ENCODE data around the gene KATNBL1.

KATNBL1 gene

GRCh38 chr15:34209421-34210282 lies at the start of gene KATNBL1:
KATNBL1 (minus strand) TSS chr15:34210096; CDS start chr15:34163676, 46,420 bp downstream.
- DNase-seq (ENCODE audit: low read depth in 2 of 3, low spot score in 1 of 3): peak; percentile 95 to 99 (median 97)

GRCh38 chr15:34259566-34259965 lies 49.7 kb upstream of the KATNBL1 start:
- DNase-seq (ENCODE audit: low read depth in 2 of 3, low spot score in 1 of 3): no peak

GRCh38 chr15:34258151-34258550 lies 48.3 kb upstream of the KATNBL1 start:
- DNase-seq (ENCODE audit: low read depth in 2 of 3, low spot score in 1 of 3): no peak

- no peak for DNase-seq (ENCODE audit: low read depth in 2 of 3, low spot score in 1 of 3)
Observed at GRCh38 chr15:34252545-34252944, 42.6 kb upstream of the KATNBL1 start.

GRCh38 chr15:34248190-34248589 lies 38.3 kb upstream of the KATNBL1 start:
- no peak for DNase-seq (ENCODE audit: low read depth in 2 of 3, low spot score in 1 of 3)

- no peak for DNase-seq (ENCODE audit: low read depth in 2 of 3, low spot score in 1 of 3)
Observed at GRCh38 chr15:34246276-34246976, 36.5 kb upstream of the KATNBL1 start.

- DNase-seq (ENCODE audit: low read depth in 2 of 3, low spot score in 1 of 3): no peak
Observed at GRCh38 chr15:34243226-34243625, 33.3 kb upstream of the KATNBL1 start.

- DNase-seq (ENCODE audit: low read depth in 2 of 3, low spot score in 1 of 3): no peak
Observed at GRCh38 chr15:34242331-34242710, 32.4 kb upstream of the KATNBL1 start.

GRCh38 chr15:34241376-34242330 lies 31.8 kb upstream of the KATNBL1 start:
- peak in 1 of 3 donors; percentile 31 for DNase-seq (ENCODE audit: low read depth in 2 of 3, low spot score in 1 of 3)

GRCh38 chr15:34240537-34240936 lies 30.6 kb upstream of the KATNBL1 start:
- DNase-seq (ENCODE audit: low read depth in 2 of 3, low spot score in 1 of 3): no peak

- peak in 2 of 3 donors; percentile 26 to 32 for DNase-seq (ENCODE audit: low read depth in 2 of 3, low spot score in 1 of 3)
Observed at GRCh38 chr15:34239151-34239808, 29.4 kb upstream of the KATNBL1 start.

- DNase-seq (ENCODE audit: low read depth in 2 of 3, low spot score in 1 of 3): no peak
Observed at GRCh38 chr15:34233614-34234013, 23.7 kb upstream of the KATNBL1 start.

GRCh38 chr15:34223904-34224596 lies 14.2 kb upstream of the KATNBL1 start:
- no peak for DNase-seq (ENCODE audit: low read depth in 2 of 3, low spot score in 1 of 3)

- no peak for DNase-seq (ENCODE audit: low read depth in 2 of 3, low spot score in 1 of 3)
Observed at GRCh38 chr15:34217587-34218225, 7.8 kb upstream of the KATNBL1 start.

GRCh38 chr15:34216527-34217270 lies 6.8 kb upstream of the KATNBL1 start:
- DNase-seq (ENCODE audit: low read depth in 2 of 3, low spot score in 1 of 3): no peak

GRCh38 chr15:34214135-34214534 lies 4.2 kb upstream of the KATNBL1 start:
- DNase-seq (ENCODE audit: low read depth in 2 of 3, low spot score in 1 of 3): no peak

- DNase-seq (ENCODE audit: low read depth in 2 of 3, low spot score in 1 of 3): no peak
Observed at GRCh38 chr15:34213690-34214089, 3.8 kb upstream of the KATNBL1 start.

- DNase-seq (ENCODE audit: low read depth in 2 of 3, low spot score in 1 of 3): no peak
Observed at GRCh38 chr15:34206011-34206410, 3.9 kb downstream of the KATNBL1 start.

- no peak for DNase-seq (ENCODE audit: low read depth in 2 of 3, low spot score in 1 of 3)
Observed at GRCh38 chr15:34203936-34204335, 6.0 kb downstream of the KATNBL1 start.

Data from stimulated activated CD4-positive, alpha-beta T cell treated with anti-CD3 and anti-CD28 coated beads, Interleukin-12 subunit alpha, Interleukin-12 subunit beta, amount 100 ng/mL, for 48 hours (primary cell).